Stomach (tissue), 9 donors: ENCODE measurements around the gene WNK2. TPM values are rescaled to one million over a fixed set of nuclear protein-coding genes. Genes with fewer than 3 reads are reported as not detected.

Source experiments
- DNase-seq, 2 donors: peaks; one replicate each; pipeline versions ENCODE4 v3.0.0 to v3.0.0-alpha.2; 2013 to 2019
- H3K27ac ChIP-seq, 5 donors: fragments of 200-600 bp in 4 of 5; sonication (generic) in 4 of 5; one replicate each; pipeline ENCODE4 v1.5.1; 2013 to 2019; ENCODE audit warnings: mild to moderate bottlenecking in 1 of 5, moderate library complexity in 1 of 5
- H3K27me3 ChIP-seq, 3 donors: fragments of 200-600 bp; sonication (generic); one replicate each; pipeline ENCODE4 v1.5.1; 2017 to 2019; ENCODE audit warnings: mixed run types in 1 of 3
- H3K36me3 ChIP-seq, 4 donors: fragments of 200-600 bp; sonication (generic); 1 replicate in 3 of 4; 2 replicates in 1 of 4; pipeline ENCODE4 v1.5.1; 2016 to 2019
- H3K4me1 ChIP-seq, 4 donors: fragments of 200-600 bp; sonication (generic); one replicate each; pipeline ENCODE4 v1.5.1; 2016 to 2019
- H3K4me3 ChIP-seq, 4 donors: fragments of 200-600 bp; sonication (generic) in 3 of 4; one replicate each; pipeline ENCODE4 v1.5.1; 2016 to 2019; ENCODE audit warnings: mild to moderate bottlenecking in 1 of 4
- H3K9me3 ChIP-seq, 4 donors: fragments of 200-600 bp; sonication (generic); one replicate each; pipeline ENCODE4 v1.5.1; 2016 to 2019
- EP300 ChIP-seq: sonication (generic); formaldehyde crosslinking; IDR thresholded peaks from one replicate; pipeline ENCODE4 v1.6.1; 2017; ENCODE audit warnings: antibody characterized with exemption
- POLR2A ChIP-seq, 4 donors: fragments of 450-650 bp; IDR thresholded peaks; one replicate each; pipeline ENCODE4 v1.6.1; 2016; ENCODE audit warnings: antibody characterized with exemption in 4 of 4, control low read depth in 2 of 4, mild to moderate bottlenecking in 1 of 4, moderate library complexity in 1 of 4
- POLR2AphosphoS5 ChIP-seq, 3 donors: sonication (generic); formaldehyde crosslinking; IDR thresholded peaks; one replicate each; pipeline ENCODE4 v1.6.1; 2016; ENCODE audit warnings: antibody characterized with exemption in 3 of 3
- whole genome bisulfite sequencing, 5 donors: extraction: QIAGEN DNeasy Blood & Tissue Kit in 3 of 5; methylation state at CpG; one replicate each; pipeline versions ENCODE4 v1.1.5 to v1.1.7; 2013 to 2018; 5-methylcytosine and 5-hydroxymethylcytosine counted together
- intact Hi-C: fragments of 100-400 bp; cut with DNase I; formaldehyde crosslinking; loops from one replicate; pipeline ENCODE4 v1.15.1; 2023; ENCODE audit warnings: low total_unique reads
- polyA plus RNA-seq, 3 donors: library from polyadenylated mRNA; stranded (reverse); fragments of 200-250 nt; gene quantifications; one replicate each; pipeline ENCODE4 v1.2.3, GENCODE V29; 2013
- total RNA-seq, 5 donors: library from RNA; depleted of rRNA; stranded (reverse); fragments of >200 nt; gene quantifications; one replicate each; pipeline versions ENCODE4 v1.1.0 to v1.2.3, GENCODE V29; 2014 to 2016
- TF ChIP-seq, protein P1 (sequence below), 7 experiments: fragments of 450-650 bp in 4 of 7; fragments of 200-600 bp in 3 of 7; sonication (generic) in 3 of 7; IDR thresholded peaks; one replicate each; pipeline ENCODE4 v1.5.1; 2016 to 2019; ENCODE audit warnings: antibody characterized with exemption in 7 of 7, control low read depth in 2 of 7, mild to moderate bottlenecking in 1 of 7
- donor health status: healthy with polysubstance abuse.
- donor health status: Bipolar disorder and iron deficiency.
- donor health status: healthy.

WNK2 gene
- total and polyA plus RNA-seq, 8 donors = 1.2 to 700 (median 15.9) TPM

DNA sequence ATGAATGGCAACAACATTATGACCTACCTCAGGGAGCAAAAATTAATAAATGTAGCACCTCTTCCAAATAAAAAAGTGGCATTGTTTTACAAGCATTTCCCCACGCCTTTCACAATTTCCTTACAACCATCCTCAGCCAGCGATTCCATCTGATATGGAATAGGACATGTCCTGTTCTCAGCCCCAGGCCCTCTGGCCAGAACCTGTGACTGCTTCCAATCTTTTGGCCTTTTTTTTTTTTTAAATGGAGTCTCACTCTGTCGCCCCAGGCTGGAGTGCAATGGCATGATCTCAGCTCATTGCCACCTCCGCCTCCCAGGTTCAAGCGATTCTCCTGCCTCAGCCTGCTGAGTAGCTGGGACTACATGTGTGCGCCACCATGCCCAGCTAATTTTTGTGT, 16.8 kb upstream of the WNK2 start:
- Histone ChIP-seq H3K9me3 (no peaks in the 10 kb centered on the region), H3K27ac (no peak overlapping the region), H3K4me1 (peaks cover 0 to 20% (median 3%) of the 10 kb centered on the region in 4 donors), H3K27me3 (no peaks in the 10 kb centered on the region), H3K4me3 (no peak overlapping the region), H3K36me3 (no peaks in the 10 kb centered on the region)
- no peak for DNase-seq
- no peak for TF ChIP-seq POLR2A (IDR thresholded peaks at IDR 0.05)
- no peak for TF ChIP-seq EP300
- no peak for TF ChIP-seq POLR2AphosphoS5 (IDR thresholded peaks at IDR 0.05)
- TF ChIP-seq, protein P1, sequence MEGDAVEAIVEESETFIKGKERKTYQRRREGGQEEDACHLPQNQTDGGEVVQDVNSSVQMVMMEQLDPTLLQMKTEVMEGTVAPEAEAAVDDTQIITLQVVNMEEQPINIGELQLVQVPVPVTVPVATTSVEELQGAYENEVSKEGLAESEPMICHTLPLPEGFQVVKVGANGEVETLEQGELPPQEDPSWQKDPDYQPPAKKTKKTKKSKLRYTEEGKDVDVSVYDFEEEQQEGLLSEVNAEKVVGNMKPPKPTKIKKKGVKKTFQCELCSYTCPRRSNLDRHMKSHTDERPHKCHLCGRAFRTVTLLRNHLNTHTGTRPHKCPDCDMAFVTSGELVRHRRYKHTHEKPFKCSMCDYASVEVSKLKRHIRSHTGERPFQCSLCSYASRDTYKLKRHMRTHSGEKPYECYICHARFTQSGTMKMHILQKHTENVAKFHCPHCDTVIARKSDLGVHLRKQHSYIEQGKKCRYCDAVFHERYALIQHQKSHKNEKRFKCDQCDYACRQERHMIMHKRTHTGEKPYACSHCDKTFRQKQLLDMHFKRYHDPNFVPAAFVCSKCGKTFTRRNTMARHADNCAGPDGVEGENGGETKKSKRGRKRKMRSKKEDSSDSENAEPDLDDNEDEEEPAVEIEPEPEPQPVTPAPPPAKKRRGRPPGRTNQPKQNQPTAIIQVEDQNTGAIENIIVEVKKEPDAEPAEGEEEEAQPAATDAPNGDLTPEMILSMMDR (IDR thresholded peaks at IDR 0.05) = no peak
- WGBS, 5 donors = 86 to 97% (median 94%) methylated on average over 6 of the region's 6 CpGs
- intact Hi-C loops = no loop called here

DNA sequence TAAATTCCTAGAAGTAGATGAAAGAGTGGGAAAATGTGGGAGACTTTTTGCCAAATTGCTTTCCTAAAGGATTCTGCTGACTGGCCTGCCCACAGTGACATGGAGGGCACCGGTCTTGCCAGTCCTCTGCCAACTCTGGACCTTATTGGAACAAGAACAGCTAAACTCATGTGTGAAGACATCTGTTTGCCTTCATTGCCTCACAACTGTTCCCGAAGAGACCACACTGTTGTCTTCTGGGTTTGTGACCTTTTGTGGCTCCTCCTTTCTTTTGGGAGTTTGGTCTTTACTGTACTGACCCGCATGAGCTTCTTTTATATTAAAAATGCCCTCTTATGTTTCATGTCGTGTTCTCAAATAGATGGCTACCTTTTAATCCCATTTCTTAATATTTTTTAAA, 16.1 kb upstream of the WNK2 start:
- 71 to 87% (median 75%) methylated on average over 4 of the region's 4 CpGs for WGBS, 5 donors
- TF ChIP-seq POLR2AphosphoS5 (IDR thresholded peaks at IDR 0.05) = no peak
- TF ChIP-seq EP300 = no peak
- TF ChIP-seq, protein P1 (IDR thresholded peaks at IDR 0.05) = no peak
- TF ChIP-seq POLR2A (IDR thresholded peaks at IDR 0.05) = no peak
- H3K27me3 ChIP-seq = no peaks in the 10 kb centered on the region
- H3K36me3 ChIP-seq = no peaks in the 10 kb centered on the region
- DNase-seq = no peak
- intact Hi-C loops = no loop called here
- H3K9me3 ChIP-seq = no peaks in the 10 kb centered on the region
- peaks cover 0 to 20% (median 2%) of the 10 kb centered on the region in 4 donors for H3K4me1 ChIP-seq
- no peak overlapping the region for H3K27ac ChIP-seq
- H3K4me3 ChIP-seq = no peak overlapping the region

DNA sequence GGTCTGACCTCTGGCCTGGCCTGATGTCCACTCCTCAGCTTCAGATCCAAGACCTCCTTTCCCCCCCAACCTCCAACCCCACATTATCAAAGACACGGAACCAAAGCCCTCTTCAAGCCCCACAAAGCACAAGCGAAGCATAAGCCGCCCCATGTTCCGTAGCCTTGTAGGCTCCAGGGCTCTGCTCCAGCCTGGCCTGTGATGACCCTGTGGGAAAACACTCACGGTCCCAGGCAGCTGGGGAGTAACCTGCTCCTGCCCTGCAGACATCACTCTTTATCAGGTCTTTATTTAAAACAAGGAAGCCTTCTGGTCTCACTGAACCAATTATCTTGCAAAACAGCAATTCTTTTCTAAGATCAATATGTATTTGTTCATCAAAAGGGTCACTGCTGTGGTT, 15.4 kb upstream of the WNK2 start:
- TF ChIP-seq POLR2AphosphoS5 (IDR thresholded peaks at IDR 0.05) = no peak
- TF ChIP-seq POLR2A (IDR thresholded peaks at IDR 0.05) = no peak
- TF ChIP-seq, protein P1 (IDR thresholded peaks at IDR 0.05) = no peak
- no peak for TF ChIP-seq EP300
- WGBS, 5 donors = 72 to 87% (median 78%) methylated on average over 5 of the region's 5 CpGs
- Histone ChIP-seq H3K9me3 (no peaks in the 10 kb centered on the region), H3K4me3 (no peak overlapping the region), H3K27ac (no peak overlapping the region), H3K36me3 (no peaks in the 10 kb centered on the region), H3K27me3 (no peaks in the 10 kb centered on the region), H3K4me1 (peaks cover 0 to 25% (median 2%) of the 10 kb centered on the region in 4 donors)
- no peak for DNase-seq
- intact Hi-C loops = no loop called here

DNA sequence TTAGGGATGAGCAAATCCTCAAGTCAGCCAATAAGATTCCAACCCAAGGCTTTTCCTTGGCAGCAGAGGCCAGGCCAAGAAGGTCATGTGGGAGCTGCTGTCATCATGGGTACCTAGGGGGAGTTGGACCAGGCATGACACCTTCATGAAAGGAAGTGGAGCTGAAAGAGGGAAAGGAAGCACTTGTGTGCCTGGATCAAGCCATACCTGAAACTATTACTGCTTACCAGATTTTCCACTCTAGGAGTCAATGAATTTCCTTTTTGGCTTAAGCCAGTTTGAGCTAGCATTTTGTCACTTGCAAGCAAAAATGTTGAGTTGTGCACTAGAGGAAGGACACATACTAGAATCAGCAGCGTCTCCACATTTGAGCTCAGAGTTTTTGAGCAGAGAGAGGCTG, 14.5 kb upstream of the WNK2 start:
- no peaks in the 10 kb centered on the region for H3K9me3 ChIP-seq
- intact Hi-C loops = no loop called here
- H3K4me1 ChIP-seq = peaks cover 0 to 27% (median 2%) of the 10 kb centered on the region in 4 donors
- H3K27me3 ChIP-seq = no peaks in the 10 kb centered on the region
- H3K27ac ChIP-seq = no peak overlapping the region
- TF ChIP-seq POLR2AphosphoS5 (IDR thresholded peaks at IDR 0.05) = no peak
- no peak for TF ChIP-seq POLR2A (IDR thresholded peaks at IDR 0.05)
- no peak for DNase-seq
- H3K36me3 ChIP-seq = no peaks in the 10 kb centered on the region
- no peak overlapping the region for H3K4me3 ChIP-seq
- 82 to 100% (median 95%) methylated on average over 1 of the region's 1 CpG for WGBS, 5 donors

DNA sequence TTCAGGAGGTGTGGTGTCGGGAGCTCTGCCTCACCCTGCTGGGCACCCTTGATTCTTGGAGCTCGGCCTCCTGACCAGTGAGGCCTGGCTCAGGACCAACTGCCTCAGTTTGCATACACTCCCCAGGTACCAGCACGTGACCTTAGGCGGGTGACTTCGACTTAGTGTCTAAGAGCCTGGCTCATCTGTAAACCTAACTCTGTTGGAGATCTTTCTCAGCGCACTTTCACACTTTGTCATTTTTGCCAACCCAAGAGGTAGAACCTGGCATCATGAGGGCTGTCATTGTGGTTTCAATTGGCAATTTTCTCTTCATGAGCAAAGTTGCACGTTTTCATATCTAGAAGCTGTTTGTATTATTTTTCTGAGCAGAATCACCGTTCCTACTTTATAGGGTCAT, 13.4 kb upstream of the WNK2 start:
- no peaks in the 10 kb centered on the region for H3K27me3 ChIP-seq
- no peak overlapping the region for H3K27ac ChIP-seq
- TF ChIP-seq POLR2A (IDR thresholded peaks at IDR 0.05) = no peak
- TF ChIP-seq EP300 = no peak
- TF ChIP-seq POLR2AphosphoS5 (IDR thresholded peaks at IDR 0.05) = no peak
- TF ChIP-seq, protein P1 (IDR thresholded peaks at IDR 0.05) = no peak
- peaks cover 0 to 27% (median 2%) of the 10 kb centered on the region in 4 donors for H3K4me1 ChIP-seq
- no peaks in the 10 kb centered on the region for H3K36me3 ChIP-seq
- intact Hi-C loops = no loop called here
- 83 to 90% (median 86%) methylated on average over 8 of the region's 8 CpGs for WGBS, 5 donors
- no peak for DNase-seq
- H3K4me3 ChIP-seq = no peak overlapping the region
- no peaks in the 10 kb centered on the region for H3K9me3 ChIP-seq
